ENCODE data around the gene KLHL1.

KLHL1 gene

GRCh38 chr13:69690999-69691398 is 417.3 kb downstream of the KLHL1 start:
- DNase-seq (ENCODE audit: low read depth in 1 of 2, low spot score in 1 of 2), result no peak

- no peak for DNase-seq (ENCODE audit: low read depth in 1 of 2, low spot score in 1 of 2)
These were observed 424.1 kb downstream of the KLHL1 start for GRCh38 chr13:69683921-69684686.

- DNase-seq (ENCODE audit: low read depth in 1 of 2, low spot score in 1 of 2), result no peak
These were observed 426.5 kb downstream of the KLHL1 start for GRCh38 chr13:69681722-69682121.

GRCh38 chr13:69677343-69677742 is 430.9 kb downstream of the KLHL1 start:
- DNase-seq (ENCODE audit: low read depth in 1 of 2, low spot score in 1 of 2), result no peak

- DNase-seq (ENCODE audit: low read depth in 1 of 2, low spot score in 1 of 2), result no peak
These were observed 432.0 kb downstream of the KLHL1 start for GRCh38 chr13:69676286-69676685.

GRCh38 chr13:69660155-69660554 is 448.1 kb downstream of the KLHL1 start:
- no peak for DNase-seq (ENCODE audit: low read depth in 1 of 2, low spot score in 1 of 2)

GRCh38 chr13:69657676-69658075 is 450.6 kb downstream of the KLHL1 start:
- DNase-seq (ENCODE audit: low read depth in 1 of 2, low spot score in 1 of 2), result no peak

- no peak for DNase-seq (ENCODE audit: low read depth in 1 of 2, low spot score in 1 of 2)
These were observed 453.9 kb downstream of the KLHL1 start for GRCh38 chr13:69654392-69654791.

Data from activated T-helper 1 cell treated with anti-CD3 and anti-CD28 coated beads, Interleukin-2, amount 50 U/mL, for 16 hours (primary cell).